ENCODE data around the gene BMPR1B. TPM values are rescaled to one million over a fixed set of nuclear protein-coding genes. Genes with fewer than 3 reads are reported as not detected.

Gene BMPR1B
- total RNA-seq, 1 experiment from 2014 or later = 9.5 TPM

DNA sequence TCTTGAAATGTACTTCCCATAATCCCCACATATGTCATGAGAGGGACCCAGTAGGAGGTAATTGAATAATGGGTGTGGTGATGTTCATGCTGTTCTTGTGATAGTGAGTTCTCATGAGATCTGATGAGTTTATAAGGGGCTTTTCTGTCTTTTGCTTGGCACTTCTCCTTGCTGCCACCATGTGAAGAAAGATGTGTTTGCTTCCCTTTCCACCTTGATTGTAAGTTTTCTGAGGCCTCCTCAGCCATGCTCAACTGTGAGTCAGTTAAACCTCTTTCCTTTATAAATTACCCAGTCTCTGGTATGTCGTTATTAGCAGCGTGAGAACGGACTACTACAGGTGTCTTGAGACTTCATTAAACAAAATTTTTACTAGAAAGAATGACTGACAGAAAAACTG, 323.2 kb downstream of the BMPR1B start:
- peak; percentile 13 for DNase-seq (ENCODE audit: low read depth, low spot score)
- in situ Hi-C loops (cut with HindIII; ENCODE audit: low pct_unique_long_range_greater_than_20kb, low sequenced_read_pairs) = no loop called here

DNA sequence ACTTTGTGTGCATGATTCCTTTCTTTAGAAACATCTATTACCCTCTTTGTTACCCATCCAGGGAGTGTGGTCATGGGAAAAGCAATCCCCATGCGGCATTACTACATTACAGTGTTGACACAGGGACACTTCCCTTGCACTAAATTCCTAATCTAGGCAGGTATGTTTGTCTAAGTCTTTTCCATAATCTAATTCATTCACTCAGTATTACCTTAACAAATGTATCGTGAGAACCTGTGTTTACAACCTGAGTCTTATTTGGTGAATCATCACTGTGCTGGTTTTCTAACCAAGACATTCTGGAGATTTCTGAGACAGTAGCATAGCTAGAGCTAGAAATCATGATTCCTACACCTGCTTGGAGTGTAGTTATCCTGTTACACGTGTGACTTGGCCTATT, 326.8 kb downstream of the BMPR1B start:
- DNase-seq (ENCODE audit: low read depth, low spot score) = no peak
- in situ Hi-C loops (cut with HindIII; ENCODE audit: low pct_unique_long_range_greater_than_20kb, low sequenced_read_pairs) = no loop called here

DNA sequence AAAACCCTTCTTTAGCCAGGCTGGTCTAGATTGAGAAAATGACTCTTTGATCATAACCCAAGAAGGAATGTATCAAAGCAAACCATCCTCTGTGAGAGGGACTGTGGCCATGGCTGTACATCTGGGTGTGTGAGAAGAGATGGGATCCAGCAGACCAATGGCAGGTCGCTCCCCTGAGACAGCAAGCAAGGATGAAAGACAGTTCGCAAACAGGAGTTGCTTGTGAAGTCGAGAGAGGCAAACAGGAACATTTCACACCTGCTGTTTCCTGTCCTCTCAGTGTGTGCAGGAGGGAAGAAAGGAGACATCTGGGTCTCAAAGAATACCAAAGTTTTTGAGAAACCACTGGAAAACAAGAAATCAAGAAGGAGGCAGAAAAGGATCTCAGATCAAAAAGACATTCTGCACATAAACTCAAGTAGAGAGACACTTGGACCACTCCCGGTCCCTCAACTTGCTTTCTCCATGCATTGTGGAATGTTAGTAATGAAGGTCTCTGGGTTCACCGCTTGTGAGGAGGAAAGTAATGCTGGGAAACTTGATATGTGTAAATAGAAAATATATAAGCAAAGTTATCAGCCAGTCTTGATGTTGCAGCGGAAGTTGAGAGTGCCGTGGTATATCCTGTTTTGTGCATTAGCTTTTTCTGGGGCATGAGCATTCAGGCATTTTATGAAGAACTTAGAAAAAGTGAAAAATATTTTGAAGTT, 327.5 kb downstream of the BMPR1B start:
- DNase-seq (ENCODE audit: low read depth, low spot score) = no peak
- in situ Hi-C loops (cut with HindIII; ENCODE audit: low pct_unique_long_range_greater_than_20kb, low sequenced_read_pairs) = no loop called here

DNA sequence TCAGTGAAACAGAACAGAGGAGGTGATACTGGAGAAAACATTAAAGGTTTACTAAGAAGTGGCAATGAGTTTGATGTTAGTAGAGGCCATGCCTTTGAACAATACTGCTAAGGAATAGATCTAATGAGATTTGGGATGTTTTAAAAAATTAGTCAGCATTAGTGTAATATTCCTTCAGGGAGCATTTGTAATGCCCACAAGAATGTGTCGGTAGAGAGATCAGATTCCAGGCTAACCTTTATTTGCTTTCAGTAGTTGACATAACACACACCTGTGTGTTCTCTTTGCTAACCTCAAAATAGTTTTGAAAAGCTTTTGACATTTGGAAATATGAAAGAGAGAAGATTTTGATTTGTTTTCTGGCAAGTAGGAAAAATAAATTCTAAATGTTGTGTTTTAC, 328.8 kb downstream of the BMPR1B start:
- in situ Hi-C loops (cut with HindIII; ENCODE audit: low pct_unique_long_range_greater_than_20kb, low sequenced_read_pairs) = no loop called here

DNA sequence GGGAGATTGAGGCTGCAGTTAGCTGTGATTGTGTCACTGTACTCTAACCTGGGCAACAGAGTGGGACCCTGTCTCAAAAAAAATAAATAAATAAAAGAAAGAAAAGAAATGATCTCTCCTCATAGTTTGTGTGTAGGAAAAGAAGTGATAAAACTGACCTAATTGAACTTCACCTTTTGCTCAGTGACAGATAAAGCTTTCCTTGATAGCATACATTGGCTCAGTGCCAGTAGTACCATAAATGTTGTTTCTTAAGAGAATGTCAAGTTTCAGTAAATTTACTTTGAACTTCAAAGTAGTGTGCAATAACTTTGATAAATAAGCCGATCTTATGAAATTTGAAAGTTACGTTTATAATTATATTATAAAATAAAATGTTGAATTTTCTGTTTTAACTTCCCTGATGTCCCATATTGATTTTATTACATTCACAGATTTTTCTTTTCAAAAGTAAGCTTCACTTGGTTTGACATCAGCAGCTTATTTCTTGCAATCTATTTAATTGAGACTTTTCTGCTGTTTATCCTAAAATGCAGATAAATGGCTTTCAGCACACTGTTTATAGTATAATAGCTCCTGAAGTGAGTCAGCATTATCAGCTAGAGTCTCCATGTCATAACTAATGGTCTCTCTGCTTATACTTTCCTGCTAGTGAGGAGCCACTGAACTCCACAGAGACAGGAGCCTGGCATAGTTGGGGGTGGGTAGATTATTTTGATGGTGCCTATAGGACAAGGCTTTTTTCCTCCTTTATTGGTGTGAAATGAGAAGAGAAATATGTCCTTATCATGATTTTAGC, 330.1 kb downstream of the BMPR1B start:
- DNase-seq (ENCODE audit: low read depth, low spot score) = peak; percentile 15
- in situ Hi-C loops (cut with HindIII; ENCODE audit: low pct_unique_long_range_greater_than_20kb, low sequenced_read_pairs) = no loop called here

More for the DNA sequence above, 328.8 kb downstream of the BMPR1B start:
- DNase-seq (ENCODE audit: low read depth, low spot score) = no peak

DNA sequence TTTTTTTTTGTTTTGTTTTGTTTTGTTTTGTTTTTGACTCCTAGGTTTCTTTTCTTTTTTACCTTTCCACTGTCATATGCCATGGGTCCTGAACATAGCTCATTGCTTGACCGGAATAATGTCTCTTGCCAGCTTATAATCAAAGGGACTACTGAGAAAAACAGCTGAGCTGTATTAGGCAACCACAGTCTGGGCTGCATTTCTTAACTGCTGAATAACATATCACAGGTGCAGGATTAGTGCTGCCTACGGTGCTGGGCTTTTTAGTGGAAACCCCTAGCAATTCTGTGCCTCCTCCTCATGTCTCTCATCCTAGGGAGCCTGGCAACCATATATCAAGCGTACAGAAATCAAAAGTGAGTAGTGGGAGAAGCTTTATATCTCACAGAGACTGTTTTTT, 333.5 kb downstream of the BMPR1B start:
- peak; percentile 10 for DNase-seq (ENCODE audit: low read depth, low spot score)
- in situ Hi-C loops (cut with HindIII; ENCODE audit: low pct_unique_long_range_greater_than_20kb, low sequenced_read_pairs) = no loop called here

DNA sequence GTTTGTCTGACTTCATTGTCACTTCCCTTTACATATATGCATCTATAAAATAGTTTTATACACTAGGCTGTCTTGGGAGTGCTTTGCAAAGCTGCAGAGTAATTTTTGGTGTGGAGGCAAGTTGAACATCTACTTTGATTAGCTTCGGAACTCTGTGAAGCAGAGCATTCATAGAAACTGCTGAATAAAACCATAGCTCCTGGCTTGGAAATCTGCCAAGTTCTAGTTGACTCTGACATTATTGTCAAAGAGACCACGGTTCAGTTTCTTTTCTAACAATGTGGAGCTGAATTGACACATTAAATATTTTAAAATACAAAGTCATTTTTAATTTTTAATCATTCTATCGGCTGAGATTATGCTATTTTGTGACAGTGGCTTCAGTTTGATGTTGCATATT, 335.0 kb downstream of the BMPR1B start:
- peak; percentile 49 for DNase-seq (ENCODE audit: low read depth, low spot score)
- in situ Hi-C loops (cut with HindIII; ENCODE audit: low pct_unique_long_range_greater_than_20kb, low sequenced_read_pairs) = no loop called here

DNA sequence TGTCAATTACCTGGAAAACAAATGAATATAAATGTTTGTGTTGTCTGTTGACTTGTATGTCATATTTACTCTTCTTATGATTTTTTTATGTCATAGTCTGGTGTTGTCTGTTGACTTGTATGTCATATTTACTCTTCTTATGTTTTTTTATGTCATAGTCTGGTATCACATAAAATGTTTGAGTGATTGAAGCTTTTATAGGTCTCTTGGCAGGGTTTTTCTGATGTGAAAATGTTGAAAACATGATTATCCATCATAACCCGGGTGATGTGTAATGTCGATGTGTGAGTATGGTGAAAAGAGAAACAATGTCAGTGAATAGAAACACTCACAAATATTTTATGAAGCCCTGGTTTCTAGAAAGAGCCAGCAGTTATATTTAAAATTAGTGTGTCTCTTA, 335.7 kb downstream of the BMPR1B start:
- in situ Hi-C loops (cut with HindIII; ENCODE audit: low pct_unique_long_range_greater_than_20kb, low sequenced_read_pairs) = no loop called here
- no peak for DNase-seq (ENCODE audit: low read depth, low spot score)

DNA sequence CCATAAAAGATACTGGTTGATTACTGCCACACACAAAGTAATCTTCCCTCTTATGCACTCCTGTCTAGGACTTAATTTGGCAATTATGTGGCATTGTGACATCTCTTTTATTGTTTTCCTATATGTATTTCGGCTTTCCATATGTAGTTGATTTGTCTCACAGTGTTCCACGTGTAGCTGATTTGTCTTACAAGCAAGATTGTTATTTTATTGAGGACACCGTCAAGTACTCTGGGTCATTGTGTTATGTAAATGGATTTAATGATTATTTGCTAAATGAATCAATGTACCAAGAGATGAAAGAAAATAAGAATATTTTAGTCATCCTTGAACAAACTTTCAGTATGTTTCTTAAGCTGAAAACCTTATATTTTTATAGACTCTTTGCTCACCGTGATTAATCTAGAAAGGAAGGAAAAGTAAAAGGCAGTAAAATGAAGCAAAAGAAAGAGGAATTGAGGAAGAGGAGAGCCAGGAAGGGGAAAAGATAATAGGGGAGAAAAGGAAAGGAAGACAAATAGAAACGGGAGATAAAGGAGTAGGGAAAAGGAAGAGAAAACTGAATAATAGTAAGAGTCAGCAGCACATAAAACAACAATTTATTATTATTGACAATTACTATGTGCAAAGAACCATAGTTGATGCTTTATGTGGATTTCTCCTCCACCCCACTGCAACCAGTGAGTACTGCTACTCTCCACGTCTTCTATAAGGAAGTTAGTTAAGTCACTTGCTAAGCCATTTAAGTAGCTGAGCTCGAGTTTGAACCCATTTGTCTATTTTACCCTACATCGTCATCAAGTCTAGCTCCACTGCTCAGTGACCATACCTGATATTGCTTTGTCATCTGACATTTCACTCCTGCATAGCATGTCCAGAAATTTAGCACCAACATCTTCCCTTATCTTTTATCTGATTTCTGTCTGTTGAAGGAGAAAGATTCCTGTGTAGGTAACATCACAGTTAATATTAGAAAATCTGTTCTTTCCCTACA, 336.5 kb downstream of the BMPR1B start:
- in situ Hi-C loops (cut with HindIII; ENCODE audit: low pct_unique_long_range_greater_than_20kb, low sequenced_read_pairs) = no loop called here

DNA sequence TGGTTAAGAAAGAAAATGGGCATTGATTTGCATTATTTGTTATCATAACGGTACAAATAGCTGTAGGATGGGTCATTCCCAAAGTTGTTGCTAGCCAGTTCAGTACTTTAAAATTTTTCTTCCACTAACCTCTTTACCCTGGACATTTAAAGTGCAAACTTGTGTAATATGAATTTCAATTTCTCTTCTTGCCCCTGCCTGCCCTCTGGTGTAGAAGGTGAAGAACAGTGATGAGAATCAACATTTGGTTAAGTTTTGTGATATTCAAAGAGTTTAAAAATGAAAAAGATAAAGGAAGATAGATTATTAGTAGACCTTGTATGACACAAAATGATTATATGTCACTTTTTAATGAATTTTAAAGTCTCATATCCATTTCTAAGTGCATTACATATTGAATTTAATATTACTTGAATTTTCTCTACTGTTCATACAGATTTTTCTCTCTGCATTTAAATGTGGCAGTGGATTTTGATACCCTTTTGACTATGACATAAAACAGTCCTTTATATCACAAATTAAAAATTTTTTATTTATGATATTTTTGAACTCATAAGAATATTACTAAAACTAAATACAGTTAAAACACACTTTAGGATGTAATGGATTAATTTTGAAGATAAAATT, 337.7 kb downstream of the BMPR1B start:
- in situ Hi-C loops (cut with HindIII; ENCODE audit: low pct_unique_long_range_greater_than_20kb, low sequenced_read_pairs) = no loop called here
- DNase-seq (ENCODE audit: low read depth, low spot score) = peak; percentile 67

More for the DNA sequence above, 336.5 kb downstream of the BMPR1B start:
- no peak for DNase-seq (ENCODE audit: low read depth, low spot score)

DNA sequence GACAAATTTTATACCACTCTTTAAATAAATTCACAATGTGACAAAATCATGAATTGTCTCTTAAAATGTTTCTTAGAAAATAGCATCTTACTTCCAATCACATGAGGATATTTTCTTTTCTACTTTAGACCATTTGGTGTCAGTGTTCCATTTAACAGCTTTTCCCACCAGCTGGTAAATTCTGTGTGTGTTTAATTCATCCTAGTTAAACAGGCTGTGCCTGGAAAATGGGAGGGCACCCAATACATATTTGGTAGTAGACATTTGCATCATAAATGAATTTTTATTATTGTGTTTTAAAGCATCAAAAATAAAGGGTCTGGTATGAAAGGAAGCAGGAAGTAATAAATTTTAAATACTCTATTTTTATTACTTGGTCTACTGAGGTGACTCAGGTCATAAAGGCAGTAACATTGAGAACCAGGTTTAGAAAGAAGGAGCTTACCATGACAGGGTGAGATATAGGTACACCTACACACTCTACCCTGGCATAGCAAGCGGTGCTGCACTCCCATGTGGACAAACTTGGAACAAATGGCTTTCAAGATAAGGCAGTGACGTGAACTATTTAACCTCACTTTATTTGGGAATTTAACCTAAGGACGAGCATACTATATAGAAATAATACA, 344.5 kb downstream of the BMPR1B start:
- DNase-seq (ENCODE audit: low read depth, low spot score) = no peak
- in situ Hi-C loops (cut with HindIII; ENCODE audit: low pct_unique_long_range_greater_than_20kb, low sequenced_read_pairs) = no loop called here

DNA sequence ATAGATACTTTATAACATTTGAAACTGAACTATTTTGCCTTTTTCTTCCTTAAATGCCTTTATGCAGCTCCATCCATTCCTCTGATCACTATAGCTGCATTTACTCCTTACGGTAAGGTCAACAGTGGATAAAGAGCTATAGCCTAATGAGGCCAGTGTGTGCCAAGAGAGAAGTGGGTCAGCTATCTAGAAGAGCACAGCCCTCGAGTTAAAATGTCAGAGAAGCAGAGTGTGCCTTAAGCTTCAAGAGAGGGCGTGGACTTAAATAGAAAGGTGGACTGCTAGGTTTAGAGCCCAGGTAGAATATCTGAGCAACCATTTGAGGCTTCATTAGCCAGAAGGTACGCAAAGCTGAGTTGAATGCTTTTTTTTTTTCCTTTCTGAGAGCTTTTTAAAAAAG, 347.4 kb downstream of the BMPR1B start:
- no peak for DNase-seq (ENCODE audit: low read depth, low spot score)
- in situ Hi-C loops (cut with HindIII; ENCODE audit: low pct_unique_long_range_greater_than_20kb, low sequenced_read_pairs) = no loop called here

DNA sequence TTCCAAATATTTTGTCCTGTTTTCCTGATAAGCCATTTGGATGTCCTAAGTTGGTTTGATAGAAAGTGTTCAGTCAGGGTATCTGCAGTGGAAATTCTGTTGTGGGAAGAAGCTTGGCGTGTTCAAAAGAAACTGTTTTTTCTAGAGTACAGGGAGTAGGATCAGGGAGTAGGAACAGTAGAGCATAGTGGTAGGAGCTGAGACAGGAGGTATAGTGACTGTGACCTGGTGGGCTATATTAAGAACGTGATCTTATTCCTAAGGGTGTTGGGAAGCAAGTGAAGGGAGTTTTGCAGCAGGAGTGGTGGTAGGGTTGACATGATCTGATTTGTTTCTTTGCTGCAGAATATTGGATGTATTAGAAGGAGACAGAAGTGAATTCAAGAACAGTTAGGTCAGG, 348.2 kb downstream of the BMPR1B start:
- in situ Hi-C loops (cut with HindIII; ENCODE audit: low pct_unique_long_range_greater_than_20kb, low sequenced_read_pairs) = no loop called here
- no peak for DNase-seq (ENCODE audit: low read depth, low spot score)

DNA sequence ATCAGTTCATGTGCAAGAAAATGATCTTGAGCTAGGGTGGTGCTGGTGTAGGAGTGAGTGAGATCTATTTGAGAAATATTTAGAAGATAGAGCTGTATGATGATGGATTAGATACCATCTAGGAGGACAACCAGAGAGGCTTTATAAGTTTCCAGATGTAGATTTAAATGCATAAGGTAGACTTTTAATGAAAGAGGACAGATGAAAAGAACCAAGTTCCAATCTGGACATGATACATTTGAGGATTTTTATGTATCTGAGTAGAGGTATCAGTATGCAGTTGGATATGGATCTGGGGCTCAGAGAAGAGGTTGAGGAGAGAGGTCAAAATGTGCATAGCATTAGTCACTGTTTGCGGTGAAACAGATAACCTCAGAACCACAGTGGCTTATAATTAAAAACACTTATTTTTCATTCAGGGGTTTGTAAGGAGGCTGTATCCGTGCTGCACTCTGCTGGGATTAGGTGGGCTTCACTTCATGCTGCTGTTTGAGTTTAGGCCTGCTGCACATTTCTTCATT, 348.7 kb downstream of the BMPR1B start:
- no peak for DNase-seq (ENCODE audit: low read depth, low spot score)
- in situ Hi-C loops (cut with HindIII; ENCODE audit: low pct_unique_long_range_greater_than_20kb, low sequenced_read_pairs) = no loop called here

DNA sequence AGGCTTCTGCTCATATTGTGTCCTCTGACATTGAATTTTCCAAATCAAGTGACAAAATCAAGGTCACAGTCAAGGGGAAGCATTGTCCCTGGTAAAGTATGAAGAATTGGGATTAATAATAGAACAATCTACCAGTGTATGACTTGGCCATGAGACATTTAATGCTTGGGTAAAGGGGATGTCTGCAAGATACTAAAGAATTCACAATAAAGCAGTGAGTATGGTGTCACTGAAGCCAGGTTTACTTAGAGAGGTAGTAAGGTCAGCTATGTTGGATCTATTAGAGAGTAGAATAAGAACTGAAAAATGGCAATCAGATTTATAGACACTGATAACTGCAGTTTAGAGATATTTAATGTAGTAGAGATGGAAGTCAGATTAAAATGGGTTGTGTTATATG, 349.2 kb downstream of the BMPR1B start:
- no peak for DNase-seq (ENCODE audit: low read depth, low spot score)
- in situ Hi-C loops (cut with HindIII; ENCODE audit: low pct_unique_long_range_greater_than_20kb, low sequenced_read_pairs) = no loop called here

DNA sequence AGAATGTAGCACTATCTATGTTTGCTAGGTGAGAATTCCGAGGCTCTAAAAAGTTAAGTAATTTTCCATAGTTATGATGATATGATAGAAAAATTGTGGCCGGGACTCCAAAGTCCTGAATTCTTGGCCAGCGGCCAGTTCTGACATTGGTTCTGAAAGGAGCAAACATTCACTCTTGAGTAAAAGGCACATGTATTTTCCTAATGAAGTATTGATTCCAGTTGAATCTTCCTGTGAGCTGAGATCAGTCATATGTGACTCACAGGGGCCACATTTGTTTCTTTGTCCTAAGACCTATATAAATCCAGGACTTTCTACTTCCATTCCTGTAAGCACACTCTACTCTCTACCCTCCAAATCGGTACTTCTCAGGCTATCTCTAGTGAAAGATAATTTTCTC, 349.9 kb downstream of the BMPR1B start:
- in situ Hi-C loops (cut with HindIII; ENCODE audit: low pct_unique_long_range_greater_than_20kb, low sequenced_read_pairs) = no loop called here
- peak; percentile 64 for DNase-seq (ENCODE audit: low read depth, low spot score)

DNA sequence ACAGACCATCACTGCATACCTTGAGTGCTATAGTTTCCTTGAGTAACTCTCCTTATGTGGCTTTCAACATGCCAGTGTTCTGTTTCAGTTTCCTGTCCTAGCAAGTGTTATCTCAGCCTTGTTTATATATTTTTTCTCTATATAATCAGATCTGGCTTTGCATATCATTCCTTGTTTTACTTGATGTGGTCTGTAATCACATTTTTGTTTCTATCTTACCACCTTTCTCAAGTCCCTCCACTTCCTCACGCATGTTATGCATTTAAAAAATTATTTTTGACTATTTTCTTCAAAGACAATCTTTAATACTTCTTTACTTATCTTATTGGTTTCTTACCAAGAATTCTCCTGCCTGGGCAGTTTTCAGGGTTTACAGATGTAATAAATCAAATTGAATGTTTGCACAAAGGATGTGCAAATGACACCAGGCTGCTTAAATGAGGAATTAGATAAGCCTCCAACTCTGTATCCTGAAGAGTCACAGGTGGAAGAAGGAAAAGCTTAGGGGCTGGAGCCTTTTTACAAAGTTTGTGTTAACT, 351.2 kb downstream of the BMPR1B start:
- in situ Hi-C loops (cut with HindIII; ENCODE audit: low pct_unique_long_range_greater_than_20kb, low sequenced_read_pairs) = no loop called here
- DNase-seq (ENCODE audit: low read depth, low spot score) = no peak

All from SK-MEL-5 (cell line).